Measurements from ENCODE around the gene PRTN3. TPM values are rescaled to one million over a fixed set of nuclear protein-coding genes. Genes with fewer than 3 reads are reported as not detected.
"Not testable (repeated sequence)": the region's sequence is repeated elsewhere in the genome, so short reads cannot be mapped to it uniquely, and the experiment has no call there.

Gene PRTN3
- total RNA-seq, 2 donors from 2014 or later: not detected

DNA sequence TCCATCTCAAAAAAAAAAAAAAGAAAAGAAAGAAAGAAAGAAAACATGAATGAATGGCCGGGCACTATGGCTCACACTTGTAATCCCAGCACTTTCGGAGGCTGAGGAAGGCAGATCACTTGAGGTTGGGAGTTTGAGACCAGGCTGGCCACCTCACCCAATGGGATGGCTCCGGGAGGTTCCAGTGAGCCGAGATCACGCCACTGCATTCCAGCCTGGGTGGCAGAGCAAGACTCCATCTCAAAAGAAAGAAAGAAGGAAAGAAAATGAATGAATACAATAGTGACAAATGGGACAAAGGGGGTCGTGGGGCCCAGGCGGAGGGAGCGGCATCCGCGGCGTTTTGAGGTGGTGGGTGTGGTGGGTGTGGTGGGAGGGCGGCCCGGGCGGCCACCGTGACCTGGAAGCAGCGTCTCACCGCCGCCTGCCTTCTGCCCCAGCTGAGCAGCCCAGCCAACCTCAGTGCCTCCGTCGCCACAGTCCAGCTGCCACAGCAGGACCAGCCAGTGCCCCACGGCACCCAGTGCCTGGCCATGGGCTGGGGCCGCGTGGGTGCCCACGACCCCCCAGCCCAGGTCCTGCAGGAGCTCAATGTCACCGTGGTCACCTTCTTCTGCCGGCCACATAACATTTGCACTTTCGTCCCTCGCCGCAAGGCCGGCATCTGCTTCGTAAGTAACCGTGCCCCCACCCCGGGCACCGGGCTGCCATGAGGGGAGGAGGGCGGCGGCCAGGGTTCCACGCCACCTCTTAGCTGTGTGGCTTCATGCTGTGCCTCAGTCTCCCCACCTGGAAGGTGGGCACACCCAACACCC is 5.1 kb downstream of the PRTN3 start:
- Mint-ChIP-seq H3K36me3 (ENCODE audit: low read depth) (no peaks in the 10 kb centered on the region), H3K9me3 (no peaks in the 10 kb centered on the region), H3K4me1 (no peaks in the 10 kb centered on the region), H3K4me3 (no peak overlapping the region), H3K27ac (no peak overlapping the region), H3K27me3 (ENCODE audit: insufficient read depth) (peaks cover 49% of the 10 kb centered on the region)
- no peak for TF ChIP-seq CTCF (conservative IDR thresholded peaks at IDR 0.05)
- no peak for DNase-seq
- Histone ChIP-seq H3K4me3 (ENCODE audit: low read length) (no peak overlapping the region), H3K36me3 (ENCODE audit: control insufficient read depth, insufficient read depth, low read length) (no peaks in the 10 kb centered on the region), H3K4me1 (ENCODE audit: control insufficient read depth, insufficient read depth, low read length) (no peaks in the 10 kb centered on the region), H3K9ac (ENCODE audit: extremely low read depth, low read length, poor library complexity, severe bottlenecking) (no peak overlapping the region), H3K27ac (ENCODE audit: low read depth, low read length) (no peak overlapping the region), H3K9me3 (ENCODE audit: control insufficient read depth, low read length) (no peaks in the 10 kb centered on the region), H3K27me3 (ENCODE audit: control insufficient read depth, insufficient read depth, low read length, poor library complexity, severe bottlenecking) (peaks cover 31% of the 10 kb centered on the region)
- 87 to 90% methylated on average over 17 to 37 of the region's 37 CpGs for WGBS, 2 experiments (ENCODE audit: insufficient coverage in 1 of 2, insufficient read length in 1 of 2)

DNA sequence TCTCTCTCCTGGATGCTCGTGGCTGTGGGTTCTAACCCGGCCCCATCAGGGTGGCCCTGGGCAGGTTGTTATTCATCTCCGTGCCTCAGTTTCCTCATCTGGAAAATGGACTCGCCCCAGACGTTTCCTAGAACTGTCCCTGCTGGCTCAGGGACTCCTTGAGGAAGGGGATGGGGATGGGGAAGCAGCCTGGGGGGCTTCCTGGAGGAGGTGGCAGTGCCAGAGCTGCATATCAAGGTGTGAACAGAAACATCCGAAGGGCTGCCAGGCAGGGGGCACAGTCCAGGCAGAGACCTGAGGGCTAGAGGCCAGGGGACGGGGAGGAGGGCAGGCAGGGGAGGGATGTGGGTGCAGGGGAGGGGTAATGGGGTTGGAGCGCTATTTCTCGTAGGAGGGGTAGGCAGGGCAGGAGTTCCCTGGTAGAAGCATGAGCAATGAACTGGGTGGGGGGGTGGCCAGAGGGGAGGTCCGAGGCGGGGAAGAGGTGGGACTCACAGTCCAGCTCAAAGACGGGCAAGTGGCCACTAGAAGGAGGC is 7.7 kb downstream of the PRTN3 start:
- Mint-ChIP-seq H3K4me1 (no peaks in the 10 kb centered on the region), H3K27me3 (ENCODE audit: insufficient read depth) (peaks cover 28% of the 10 kb centered on the region), H3K4me3 (no peak overlapping the region), H3K36me3 (ENCODE audit: low read depth) (no peaks in the 10 kb centered on the region), H3K27ac (no peak overlapping the region), H3K9me3 (no peaks in the 10 kb centered on the region)
- Histone ChIP-seq H3K36me3 (ENCODE audit: control insufficient read depth, insufficient read depth, low read length) (no peaks in the 10 kb centered on the region), H3K4me3 (ENCODE audit: low read length) (no peak overlapping the region), H3K4me1 (ENCODE audit: control insufficient read depth, insufficient read depth, low read length) (no peaks in the 10 kb centered on the region), H3K9me3 (ENCODE audit: control insufficient read depth, low read length) (no peaks in the 10 kb centered on the region), H3K27ac (ENCODE audit: low read depth, low read length) (no peak overlapping the region), H3K9ac (ENCODE audit: extremely low read depth, low read length, poor library complexity, severe bottlenecking) (no peak overlapping the region), H3K27me3 (ENCODE audit: control insufficient read depth, insufficient read depth, low read length, poor library complexity, severe bottlenecking) (peaks cover 15% of the 10 kb centered on the region)
- no peak for DNase-seq
- no peak for TF ChIP-seq CTCF (conservative IDR thresholded peaks at IDR 0.05)
- 67 to 75% methylated on average over 10 to 12 of the region's 12 CpGs for WGBS, 2 experiments (ENCODE audit: insufficient coverage in 1 of 2, insufficient read length in 1 of 2)

GRCh38 chr19:849195-849594 is 8.4 kb downstream of the PRTN3 start:
- not testable (repeated sequence) for H3K9ac ChIP-seq (ENCODE audit: extremely low read depth, low read length, poor library complexity, severe bottlenecking); H3K27me3 ChIP-seq (ENCODE audit: control insufficient read depth, insufficient read depth, low read length, poor library complexity, severe bottlenecking); H3K27ac ChIP-seq (ENCODE audit: low read depth, low read length); H3K36me3 Mint-ChIP-seq (ENCODE audit: low read depth); DNase-seq; H3K36me3 ChIP-seq (ENCODE audit: control insufficient read depth, insufficient read depth, low read length); H3K9me3 ChIP-seq (ENCODE audit: control insufficient read depth, low read length); H3K4me1 ChIP-seq (ENCODE audit: control insufficient read depth, insufficient read depth, low read length); H3K9me3 Mint-ChIP-seq; H3K4me3 ChIP-seq (ENCODE audit: low read length); H3K27ac Mint-ChIP-seq; H3K4me3 Mint-ChIP-seq; H3K4me1 Mint-ChIP-seq
- H3K27me3 Mint-ChIP-seq (ENCODE audit: insufficient read depth): peaks cover 22% of the 10 kb centered on the region
- WGBS, 2 experiments (ENCODE audit: insufficient coverage in 1 of 2, insufficient read length in 1 of 2): 81 to 90% methylated on average over 6 to 8 of the region's 8 CpGs
